AG10803 (cell line): ENCODE data around the gene PIK3R3.

Source experiments
- DNase-seq: peaks from one replicate; pipeline ENCODE4 v3.0.0; 2010; ENCODE audit warnings: low read depth
- H3K4me3 ChIP-seq: 2 replicates; pipeline ENCODE4 v1.5.1; 2011; ENCODE audit warnings: mild to moderate bottlenecking, low read length, control low read depth
- CTCF ChIP-seq: conservative IDR thresholded peaks from 2 replicates; pipeline ENCODE4 v1.5.1; 2011; ENCODE audit warnings: mild to moderate bottlenecking, low read length, control low read depth, inconsistent platforms

The PIK3R3 gene

GRCh38 chr1:46034601-46035516, 97.6 kb downstream of the PIK3R3 start:
- H3K4me3 ChIP-seq: no peak overlapping the region
- no peak for TF ChIP-seq CTCF
- DNase-seq: no peak

- no peak for DNase-seq
- TF ChIP-seq CTCF: no peak
- no peak overlapping the region for H3K4me3 ChIP-seq
Measured at GRCh38 chr1:46030876-46031660, 101.4 kb downstream of the PIK3R3 start.

- no peak overlapping the region for H3K4me3 ChIP-seq
Measured at GRCh38 chr1:46030074-46030870, 102.2 kb downstream of the PIK3R3 start.

GRCh38 chr1:46027788-46028573, 104.4 kb downstream of the PIK3R3 start:
- no peak for DNase-seq
- TF ChIP-seq CTCF: no peak
- H3K4me3 ChIP-seq: no peak overlapping the region

More at GRCh38 chr1:46030074-46030870, 102.2 kb downstream of the PIK3R3 start:
- DNase-seq: no peak
- TF ChIP-seq CTCF: no peak

- DNase-seq: no peak
- no peak for TF ChIP-seq CTCF
- no peak overlapping the region for H3K4me3 ChIP-seq
Measured at GRCh38 chr1:46026531-46026930, 105.9 kb downstream of the PIK3R3 start.
